Activated naive CD8-positive, alpha-beta T cell treated with anti-CD3 and anti-CD28 coated beads, Interleukin-2, amount 50 U/mL, for 24 hours (primary cell): ENCODE results near the gene VPS8.

Experiments
- ATAC-seq: fragments of 150-1000 bp; cut with Tn5 transposase; one replicate; pipeline ENCODE4 v1.10.0; 2021
- DNase-seq: peaks from one replicate; pipeline ENCODE4 v3.0.0; 2021
- H3K27ac Mint-ChIP-seq: one replicate; pipeline ENCODE4 v1.8.0; 2021; ENCODE audit warnings: mild to moderate bottlenecking, mixed read lengths
- H3K27me3 Mint-ChIP-seq: one replicate; pipeline ENCODE4 v1.8.0; 2021; ENCODE audit warnings: mixed read lengths
- H3K36me3 Mint-ChIP-seq: one replicate; pipeline ENCODE4 v1.8.0; 2021; ENCODE audit warnings: low read depth, mixed read lengths
- H3K4me1 Mint-ChIP-seq: one replicate; pipeline ENCODE4 v1.8.0; 2021; ENCODE audit warnings: mixed read lengths
- H3K4me3 Mint-ChIP-seq: one replicate; pipeline ENCODE4 v1.8.0; 2021; ENCODE audit warnings: mild to moderate bottlenecking, moderate library complexity, mixed read lengths
- H3K9me3 Mint-ChIP-seq: one replicate; pipeline ENCODE4 v1.8.0; 2021; ENCODE audit warnings: mixed read lengths

The VPS8 gene

GRCh38 chr3:184777566-184778356 lies 34.2 kb upstream of the VPS8 start:
- Mint-ChIP-seq H3K9me3 (no peaks in the 10 kb centered on the region), H3K27ac (no peak overlapping the region), H3K4me3 (no peak overlapping the region), H3K27me3 (peaks cover 12% of the 10 kb centered on the region), H3K4me1 (no peaks in the 10 kb centered on the region), H3K36me3 (no peaks in the 10 kb centered on the region)
- peak; percentile 79 for DNase-seq
- peak; percentile 90 for ATAC-seq

GRCh38 chr3:184778426-184779332 lies 33.3 kb upstream of the VPS8 start:
- Mint-ChIP-seq H3K27me3 (peaks cover 17% of the 10 kb centered on the region), H3K4me1 (no peaks in the 10 kb centered on the region), H3K9me3 (no peaks in the 10 kb centered on the region), H3K27ac (no peak overlapping the region), H3K4me3 (no peak overlapping the region), H3K36me3 (no peaks in the 10 kb centered on the region)
- no peak for ATAC-seq
- no peak for DNase-seq

- Mint-ChIP-seq H3K36me3 (no peaks in the 10 kb centered on the region), H3K4me1 (peaks cover 12% of the 10 kb centered on the region), H3K4me3 (no peak overlapping the region), H3K9me3 (no peaks in the 10 kb centered on the region), H3K27me3 (peaks cover 17% of the 10 kb centered on the region), H3K27ac (no peak overlapping the region)
- DNase-seq (no peak), ATAC-seq (no peak)
Observed at GRCh38 chr3:184780981-184781515, 30.9 kb upstream of the VPS8 start.

- peaks cover 19% of the 10 kb centered on the region for H3K27me3 Mint-ChIP-seq
- H3K9me3 Mint-ChIP-seq: no peaks in the 10 kb centered on the region
- DNase-seq (no peak), ATAC-seq (no peak)
- H3K36me3 Mint-ChIP-seq: no peaks in the 10 kb centered on the region
- H3K27ac Mint-ChIP-seq: no peak overlapping the region
- peaks cover 20% of the 10 kb centered on the region for H3K4me1 Mint-ChIP-seq
- H3K4me3 Mint-ChIP-seq: no peak overlapping the region
Observed at GRCh38 chr3:184781801-184782200, 30.2 kb upstream of the VPS8 start.

GRCh38 chr3:184783319-184783718 lies 28.6 kb upstream of the VPS8 start:
- no peaks in the 10 kb centered on the region for H3K36me3 Mint-ChIP-seq
- DNase-seq: no peak
- H3K4me1 Mint-ChIP-seq: peaks cover 22% of the 10 kb centered on the region
- peaks cover 15% of the 10 kb centered on the region for H3K27me3 Mint-ChIP-seq
- H3K9me3 Mint-ChIP-seq: no peaks in the 10 kb centered on the region
- no peak for ATAC-seq
- H3K27ac Mint-ChIP-seq: no peak overlapping the region
- no peak overlapping the region for H3K4me3 Mint-ChIP-seq

GRCh38 chr3:184784731-184785500 lies 27.1 kb upstream of the VPS8 start:
- Mint-ChIP-seq H3K27me3 (peaks cover 7% of the 10 kb centered on the region), H3K27ac (no peak overlapping the region), H3K4me1 (peaks cover 22% of the 10 kb centered on the region), H3K36me3 (no peaks in the 10 kb centered on the region), H3K9me3 (no peaks in the 10 kb centered on the region), H3K4me3 (no peak overlapping the region)
- DNase-seq (no peak), ATAC-seq (no peak)

GRCh38 chr3:184785890-184786279 lies 26.1 kb upstream of the VPS8 start:
- no peak overlapping the region for H3K4me3 Mint-ChIP-seq
- H3K36me3 Mint-ChIP-seq: no peaks in the 10 kb centered on the region
- H3K9me3 Mint-ChIP-seq: no peaks in the 10 kb centered on the region
- H3K27ac Mint-ChIP-seq: no peak overlapping the region
- ATAC-seq (no peak), DNase-seq (no peak)
- H3K4me1 Mint-ChIP-seq: peaks cover 22% of the 10 kb centered on the region
- peaks cover 7% of the 10 kb centered on the region for H3K27me3 Mint-ChIP-seq

GRCh38 chr3:184786280-184786941 lies 25.6 kb upstream of the VPS8 start:
- Mint-ChIP-seq H3K27me3 (peaks cover 7% of the 10 kb centered on the region), H3K4me3 (no peak overlapping the region), H3K36me3 (no peaks in the 10 kb centered on the region), H3K27ac (no peak overlapping the region), H3K4me1 (peaks cover 22% of the 10 kb centered on the region), H3K9me3 (no peaks in the 10 kb centered on the region)
- DNase-seq (peak; percentile 26), ATAC-seq (peak; percentile 73)

GRCh38 chr3:184788751-184789150 lies 23.2 kb upstream of the VPS8 start:
- Mint-ChIP-seq H3K27ac (no peak overlapping the region), H3K4me3 (no peak overlapping the region), H3K4me1 (peaks cover 22% of the 10 kb centered on the region), H3K36me3 (no peaks in the 10 kb centered on the region), H3K9me3 (no peaks in the 10 kb centered on the region), H3K27me3 (peaks cover 3% of the 10 kb centered on the region)
- DNase-seq: no peak
- ATAC-seq: no peak

- Mint-ChIP-seq H3K4me3 (no peak overlapping the region), H3K9me3 (no peaks in the 10 kb centered on the region), H3K27ac (no peak overlapping the region), H3K27me3 (peaks cover 3% of the 10 kb centered on the region), H3K4me1 (peaks cover 22% of the 10 kb centered on the region), H3K36me3 (no peaks in the 10 kb centered on the region)
- ATAC-seq (no peak), DNase-seq (no peak)
Observed at GRCh38 chr3:184789314-184789998, 22.5 kb upstream of the VPS8 start.

GRCh38 chr3:184791171-184791570 lies 20.8 kb upstream of the VPS8 start:
- no peak for DNase-seq
- Mint-ChIP-seq H3K36me3 (no peaks in the 10 kb centered on the region), H3K27ac (no peak overlapping the region), H3K9me3 (no peaks in the 10 kb centered on the region), H3K4me3 (no peak overlapping the region), H3K27me3 (peaks cover 3% of the 10 kb centered on the region), H3K4me1 (peaks cover 9% of the 10 kb centered on the region)
- no peak for ATAC-seq

GRCh38 chr3:184795522-184796190 lies 16.3 kb upstream of the VPS8 start:
- ATAC-seq: peak; percentile 15

GRCh38 chr3:184796551-184796950 lies 15.4 kb upstream of the VPS8 start:
- Mint-ChIP-seq H3K4me1 (no peaks in the 10 kb centered on the region), H3K27ac (no peak overlapping the region), H3K27me3 (peaks cover 27% of the 10 kb centered on the region), H3K4me3 (no peak overlapping the region), H3K9me3 (no peaks in the 10 kb centered on the region), H3K36me3 (no peaks in the 10 kb centered on the region)
- DNase-seq (no peak), ATAC-seq (no peak)

More at GRCh38 chr3:184795522-184796190, 16.3 kb upstream of the VPS8 start:
- Mint-ChIP-seq H3K4me3 (no peak overlapping the region), H3K9me3 (no peaks in the 10 kb centered on the region), H3K27ac (no peak overlapping the region), H3K27me3 (peaks cover 20% of the 10 kb centered on the region), H3K36me3 (no peaks in the 10 kb centered on the region), H3K4me1 (no peaks in the 10 kb centered on the region)
- DNase-seq: no peak
